ENCODE measurements around the gene POU4F1. TPM values are rescaled to one million over a fixed set of nuclear protein-coding genes. Genes with fewer than 3 reads are reported as not detected.

The POU4F1 gene
- total RNA-seq, 4 donors from 2014 or later: not detected

DNA sequence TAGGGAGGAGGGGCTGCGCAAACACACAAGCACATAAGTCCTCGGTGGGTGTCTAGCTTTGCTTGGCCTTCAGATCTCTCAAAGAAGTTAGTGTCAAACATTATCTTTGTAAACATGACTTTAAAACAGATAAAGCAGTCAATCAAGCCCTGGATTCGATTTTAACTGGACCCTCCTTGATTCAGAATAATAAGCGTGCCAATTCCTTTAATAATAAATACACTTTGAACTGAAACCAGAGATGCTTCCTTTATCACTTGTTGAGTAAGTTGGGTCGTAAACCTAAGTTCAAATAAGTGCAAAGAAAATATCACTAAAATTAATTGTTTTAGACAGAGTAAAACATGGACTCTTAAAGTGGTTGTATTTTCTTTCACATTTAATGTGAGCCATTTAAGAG, 30.9 kb downstream of the POU4F1 start:
- H3K27ac ChIP-seq: no peak overlapping the region
- no peaks in the 10 kb centered on the region for H3K4me1 ChIP-seq
- H3K27me3 ChIP-seq: no peaks in the 10 kb centered on the region
- DNase-seq: no peak
- H3K9me3 ChIP-seq: no peaks in the 10 kb centered on the region
- H3K36me3 ChIP-seq: no peaks in the 10 kb centered on the region
- no peak for TF ChIP-seq POLR2A (IDR thresholded peaks at IDR 0.05)
- TF ChIP-seq, protein P1, sequence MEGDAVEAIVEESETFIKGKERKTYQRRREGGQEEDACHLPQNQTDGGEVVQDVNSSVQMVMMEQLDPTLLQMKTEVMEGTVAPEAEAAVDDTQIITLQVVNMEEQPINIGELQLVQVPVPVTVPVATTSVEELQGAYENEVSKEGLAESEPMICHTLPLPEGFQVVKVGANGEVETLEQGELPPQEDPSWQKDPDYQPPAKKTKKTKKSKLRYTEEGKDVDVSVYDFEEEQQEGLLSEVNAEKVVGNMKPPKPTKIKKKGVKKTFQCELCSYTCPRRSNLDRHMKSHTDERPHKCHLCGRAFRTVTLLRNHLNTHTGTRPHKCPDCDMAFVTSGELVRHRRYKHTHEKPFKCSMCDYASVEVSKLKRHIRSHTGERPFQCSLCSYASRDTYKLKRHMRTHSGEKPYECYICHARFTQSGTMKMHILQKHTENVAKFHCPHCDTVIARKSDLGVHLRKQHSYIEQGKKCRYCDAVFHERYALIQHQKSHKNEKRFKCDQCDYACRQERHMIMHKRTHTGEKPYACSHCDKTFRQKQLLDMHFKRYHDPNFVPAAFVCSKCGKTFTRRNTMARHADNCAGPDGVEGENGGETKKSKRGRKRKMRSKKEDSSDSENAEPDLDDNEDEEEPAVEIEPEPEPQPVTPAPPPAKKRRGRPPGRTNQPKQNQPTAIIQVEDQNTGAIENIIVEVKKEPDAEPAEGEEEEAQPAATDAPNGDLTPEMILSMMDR (IDR thresholded peaks at IDR 0.05): no peak
- no peak overlapping the region for H3K4me3 ChIP-seq

DNA sequence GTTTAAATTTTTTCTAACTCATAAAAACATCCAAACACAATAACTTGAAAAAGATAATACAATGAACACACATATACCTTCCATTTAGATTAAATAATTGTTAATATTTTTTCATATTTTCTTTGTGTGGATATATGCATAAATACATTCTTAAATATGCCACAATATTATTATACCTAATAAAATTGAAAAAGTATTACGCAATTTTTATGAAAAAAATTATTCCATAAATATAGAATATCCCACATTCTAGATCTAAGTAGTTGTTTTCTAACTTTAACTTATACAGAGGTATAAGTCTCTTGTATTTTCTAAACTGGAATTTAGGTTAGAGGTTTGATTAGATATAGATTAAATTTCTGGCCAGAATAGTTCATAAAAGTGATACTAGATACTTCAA, 34.3 kb downstream of the POU4F1 start:
- Histone ChIP-seq H3K4me3 (no peak overlapping the region), H3K4me1 (no peaks in the 10 kb centered on the region), H3K36me3 (no peaks in the 10 kb centered on the region), H3K27me3 (no peaks in the 10 kb centered on the region), H3K9me3 (no peaks in the 10 kb centered on the region), H3K27ac (no peak overlapping the region)
- TF ChIP-seq, protein P1 (IDR thresholded peaks at IDR 0.05): no peak
- TF ChIP-seq POLR2A (IDR thresholded peaks at IDR 0.05): no peak
- no peak for DNase-seq

DNA sequence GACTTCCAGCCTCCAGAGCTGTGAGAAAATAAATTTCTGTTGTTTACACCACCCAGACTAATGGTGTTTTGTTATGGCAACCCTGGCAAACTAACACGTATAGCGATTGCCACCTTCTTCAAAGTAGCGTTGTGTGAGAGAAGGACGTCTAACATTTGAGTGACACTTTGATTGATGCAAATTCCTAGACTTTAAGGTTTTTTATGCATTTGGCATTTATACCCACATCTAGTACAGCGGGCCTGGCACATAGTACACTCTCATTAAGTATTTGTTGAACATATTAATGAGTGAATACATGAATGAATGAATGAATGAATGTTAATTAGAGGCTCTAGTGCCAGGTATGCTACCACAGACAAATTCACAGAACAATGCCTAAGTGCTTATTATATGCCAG, 36.7 kb downstream of the POU4F1 start:
- DNase-seq: no peak

DNA sequence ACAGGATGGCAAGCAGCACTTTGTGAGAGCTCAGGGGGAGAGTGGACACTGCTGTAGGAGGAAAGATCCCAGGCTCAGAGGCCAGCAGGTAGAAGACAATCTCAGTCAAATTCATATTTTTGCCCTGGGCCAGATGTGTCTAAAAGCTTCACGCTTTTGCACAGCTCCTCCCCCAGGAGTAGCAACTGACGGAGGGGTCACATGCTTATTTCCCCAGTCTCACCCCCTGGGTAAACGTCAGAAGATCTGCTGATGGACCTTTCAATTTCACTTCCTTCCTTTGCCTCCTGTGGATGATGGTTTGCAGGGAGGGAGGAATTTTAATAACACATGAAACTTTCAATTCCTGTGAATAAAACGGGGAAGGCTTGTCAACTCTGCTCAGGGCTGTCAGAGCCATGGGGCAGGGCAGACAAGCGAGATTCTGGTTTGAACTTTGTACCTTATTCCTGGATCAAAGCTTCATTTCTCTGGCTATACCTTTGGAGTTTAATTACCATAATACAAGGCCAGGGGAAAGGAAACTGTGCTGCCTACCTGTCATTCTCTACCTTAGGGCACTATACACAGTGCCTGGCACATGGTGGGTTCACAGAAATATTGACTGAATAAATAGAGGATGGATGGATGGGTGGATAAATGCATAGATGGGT, 41.0 kb downstream of the POU4F1 start:
- H3K9me3 ChIP-seq: no peaks in the 10 kb centered on the region
- no peak overlapping the region for H3K27ac ChIP-seq
- H3K4me1 ChIP-seq: no peaks in the 10 kb centered on the region
- H3K36me3 ChIP-seq: no peaks in the 10 kb centered on the region
- no peak for DNase-seq
- no peak overlapping the region for H3K4me3 ChIP-seq
- H3K27me3 ChIP-seq: no peaks in the 10 kb centered on the region
- TF ChIP-seq, protein P1 (IDR thresholded peaks at IDR 0.05): no peak
- TF ChIP-seq POLR2A (IDR thresholded peaks at IDR 0.05): no peak

More for the DNA sequence above, 36.7 kb downstream of the POU4F1 start:
- H3K27ac ChIP-seq: no peak overlapping the region
- no peaks in the 10 kb centered on the region for H3K27me3 ChIP-seq
- H3K4me3 ChIP-seq: no peak overlapping the region
- no peaks in the 10 kb centered on the region for H3K9me3 ChIP-seq
- no peaks in the 10 kb centered on the region for H3K4me1 ChIP-seq
- no peak for TF ChIP-seq POLR2A (IDR thresholded peaks at IDR 0.05)
- TF ChIP-seq, protein P1 (IDR thresholded peaks at IDR 0.05): no peak
- no peaks in the 10 kb centered on the region for H3K36me3 ChIP-seq

Other genes starting within 250 kb of the POU4F1 start
- gene OBI1, start 55.6 kb upstream of the POU4F1 start, total RNA-seq: 10 to 100 TPM in 1 of 4 donors, 1 to 10 TPM in 3; 4.4 to 13.2 (median 7.9) TPM

Measured in Peyer's patch (tissue), 4 donors.